Measurements from ENCODE around the gene EFNA5.

The EFNA5 gene

GRCh38 chr5:107447587-107447986 lies 223.2 kb downstream of the EFNA5 start:
- no peak overlapping the region for H3K4me3 ChIP-seq (ENCODE audit: low read depth, low read length)
- H3K36me3 ChIP-seq, result no peaks in the 10 kb centered on the region
- H3K27ac ChIP-seq, result no peak overlapping the region
- DNase-seq, result no peak
- no peaks in the 10 kb centered on the region for H3K27me3 ChIP-seq (ENCODE audit: insufficient read depth, low read depth, severe bottlenecking)
- TF ChIP-seq CTCF (IDR thresholded peaks at IDR 0.05; ENCODE audit: low read depth, low read length), result no peak
- H3K9me3 ChIP-seq (ENCODE audit: severe bottlenecking), result peaks cover 3% of the 10 kb centered on the region

- no peak for DNase-seq
- H3K27me3 ChIP-seq (ENCODE audit: insufficient read depth, low read depth, severe bottlenecking), result no peaks in the 10 kb centered on the region
- no peak overlapping the region for H3K27ac ChIP-seq
- TF ChIP-seq CTCF (IDR thresholded peaks at IDR 0.05; ENCODE audit: low read depth, low read length), result no peak
- peaks cover 2% of the 10 kb centered on the region for H3K9me3 ChIP-seq (ENCODE audit: severe bottlenecking)
- no peak overlapping the region for H3K4me3 ChIP-seq (ENCODE audit: low read depth, low read length)
- no peaks in the 10 kb centered on the region for H3K36me3 ChIP-seq
Observed at GRCh38 chr5:107446972-107447371, 223.8 kb downstream of the EFNA5 start.

GRCh38 chr5:107444300-107444699 lies 226.4 kb downstream of the EFNA5 start:
- no peak for TF ChIP-seq CTCF (IDR thresholded peaks at IDR 0.05; ENCODE audit: low read depth, low read length)
- no peaks in the 10 kb centered on the region for H3K27me3 ChIP-seq (ENCODE audit: insufficient read depth, low read depth, severe bottlenecking)
- H3K9me3 ChIP-seq (ENCODE audit: severe bottlenecking), result no peaks in the 10 kb centered on the region

GRCh38 chr5:107443897-107444296 lies 226.8 kb downstream of the EFNA5 start:
- Histone ChIP-seq H3K9me3 (ENCODE audit: severe bottlenecking) (no peaks in the 10 kb centered on the region), H3K27ac (no peak overlapping the region), H3K27me3 (ENCODE audit: insufficient read depth, low read depth, severe bottlenecking) (no peaks in the 10 kb centered on the region), H3K36me3 (no peaks in the 10 kb centered on the region), H3K4me3 (ENCODE audit: low read depth, low read length) (no peak overlapping the region)
- DNase-seq, result no peak
- TF ChIP-seq CTCF (IDR thresholded peaks at IDR 0.05; ENCODE audit: low read depth, low read length), result no peak

More at GRCh38 chr5:107444300-107444699, 226.4 kb downstream of the EFNA5 start:
- Histone ChIP-seq H3K27ac (no peak overlapping the region), H3K36me3 (no peaks in the 10 kb centered on the region), H3K4me3 (ENCODE audit: low read depth, low read length) (no peak overlapping the region)
- no peak for DNase-seq

GRCh38 chr5:107442452-107442851 lies 228.3 kb downstream of the EFNA5 start:
- H3K27me3 ChIP-seq (ENCODE audit: insufficient read depth, low read depth, severe bottlenecking), result no peaks in the 10 kb centered on the region
- H3K4me3 ChIP-seq (ENCODE audit: low read depth, low read length), result no peak overlapping the region
- H3K27ac ChIP-seq, result no peak overlapping the region
- H3K36me3 ChIP-seq, result no peaks in the 10 kb centered on the region
- no peak for DNase-seq
- TF ChIP-seq CTCF (IDR thresholded peaks at IDR 0.05; ENCODE audit: low read depth, low read length), result no peak
- H3K9me3 ChIP-seq (ENCODE audit: severe bottlenecking), result no peaks in the 10 kb centered on the region

- no peaks in the 10 kb centered on the region for H3K36me3 ChIP-seq
- H3K4me3 ChIP-seq (ENCODE audit: low read depth, low read length), result no peak overlapping the region
- DNase-seq, result no peak
- no peak for TF ChIP-seq CTCF (IDR thresholded peaks at IDR 0.05; ENCODE audit: low read depth, low read length)
- H3K27me3 ChIP-seq (ENCODE audit: insufficient read depth, low read depth, severe bottlenecking), result no peaks in the 10 kb centered on the region
- H3K27ac ChIP-seq, result no peak overlapping the region
- no peaks in the 10 kb centered on the region for H3K9me3 ChIP-seq (ENCODE audit: severe bottlenecking)
Observed at GRCh38 chr5:107439832-107440231, 230.9 kb downstream of the EFNA5 start.

All from WERI-Rb-1 (cell line).